Gastroesophageal sphincter (tissue), 4 donors: ENCODE results near the gene LNP1. TPM values are rescaled to one million over a fixed set of nuclear protein-coding genes. Genes with fewer than 3 reads are reported as not detected.

Experiments
- ATAC-seq: fragments of 150-250 bp; one replicate; pipeline ENCODE4 v1.9.1; 2016; ENCODE audit warnings: mild to moderate bottlenecking, moderate library complexity
- H3K27ac ChIP-seq, 4 donors: fragments of 200-600 bp; sonication (generic) in 3 of 4; 1 replicate in 3 of 4; 2 replicates in 1 of 4; pipeline ENCODE4 v1.5.1; 2016 to 2019
- H3K27me3 ChIP-seq: fragments of 200-600 bp; sonication (generic); one replicate; pipeline ENCODE4 v1.5.1; 2019
- H3K36me3 ChIP-seq, 2 donors: fragments of 200-600 bp; sonication (generic); one replicate each; pipeline ENCODE4 v1.5.1; 2019; ENCODE audit warnings: control low read depth in 1 of 2
- H3K4me1 ChIP-seq, 3 donors: fragments of 200-600 bp; sonication (generic); 1 replicate in 2 of 3; 2 replicates in 1 of 3; pipeline ENCODE4 v1.5.1; 2016 to 2019; ENCODE audit warnings: control low read depth in 2 of 3
- H3K4me3 ChIP-seq, 2 donors: fragments of 200-600 bp; sonication (generic); one replicate each; pipeline ENCODE4 v1.5.1; 2019; ENCODE audit warnings: mild to moderate bottlenecking in 1 of 2, moderate library complexity in 1 of 2
- H3K9me3 ChIP-seq, 3 donors: fragments of 200-600 bp; sonication (generic); one replicate each; pipeline ENCODE4 v1.5.1; 2017 to 2019; ENCODE audit warnings: control low read depth in 2 of 3
- EP300 ChIP-seq: sonication (generic); formaldehyde crosslinking; IDR thresholded peaks from one replicate; pipeline ENCODE4 v1.6.1; 2017; ENCODE audit warnings: antibody characterized with exemption, mild to moderate bottlenecking
- POLR2A ChIP-seq, 2 donors: fragments of 450-650 bp; IDR thresholded peaks; one replicate each; pipeline ENCODE4 v1.6.1; 2017; ENCODE audit warnings: antibody characterized with exemption in 2 of 2, mild to moderate bottlenecking in 2 of 2, moderate library complexity in 1 of 2
- POLR2AphosphoS5 ChIP-seq: sonication (generic); formaldehyde crosslinking; IDR thresholded peaks from one replicate; pipeline ENCODE4 v1.6.1; 2017; ENCODE audit warnings: antibody characterized with exemption
- WGBS, 2 donors: methylation state at CpG; one replicate each; pipeline ENCODE4 v1.1.5; 2018; ENCODE audit warnings: low coverage in 1 of 2; 5-methylcytosine and 5-hydroxymethylcytosine counted together
- total RNA-seq, 4 donors: library from RNA; depleted of rRNA; stranded (reverse); fragments of >200 nt; gene quantifications; one replicate each; pipeline ENCODE4 v1.1.0, GENCODE V29; 2016
- TF ChIP-seq, protein P1 (sequence below), 4 experiments: fragments of 200-600 bp in 2 of 4; fragments of 450-650 bp in 2 of 4; sonication (generic) in 1 of 4; IDR thresholded peaks; one replicate each; pipeline ENCODE4 v1.5.1; 2017 to 2019; ENCODE audit warnings: antibody characterized with exemption in 4 of 4, mild to moderate bottlenecking in 2 of 4, moderate library complexity in 2 of 4

The LNP1 gene
- total RNA-seq, 4 donors from 2014 or later = 2.3 to 3.9 (median 3.2) TPM

GRCh38 chr3:100359035-100359434 is 42.3 kb upstream of the LNP1 start:
- Histone ChIP-seq H3K27ac (no peak overlapping the region), H3K9me3 (peaks cover 0 to 6% (median 0%) of the 10 kb centered on the region in 3 donors), H3K4me1 (no peaks in the 10 kb centered on the region), H3K36me3 (peaks cover 0 to 98% of the 10 kb centered on the region in 2 donors), H3K27me3 (no peaks in the 10 kb centered on the region), H3K4me3 (no peak overlapping the region)
- ATAC-seq = no peak
- TF ChIP-seq EP300 (no peak), POLR2AphosphoS5 (no peak), POLR2A (IDR thresholded peaks at IDR 0.05) (no peak)
- TF ChIP-seq, protein P1, sequence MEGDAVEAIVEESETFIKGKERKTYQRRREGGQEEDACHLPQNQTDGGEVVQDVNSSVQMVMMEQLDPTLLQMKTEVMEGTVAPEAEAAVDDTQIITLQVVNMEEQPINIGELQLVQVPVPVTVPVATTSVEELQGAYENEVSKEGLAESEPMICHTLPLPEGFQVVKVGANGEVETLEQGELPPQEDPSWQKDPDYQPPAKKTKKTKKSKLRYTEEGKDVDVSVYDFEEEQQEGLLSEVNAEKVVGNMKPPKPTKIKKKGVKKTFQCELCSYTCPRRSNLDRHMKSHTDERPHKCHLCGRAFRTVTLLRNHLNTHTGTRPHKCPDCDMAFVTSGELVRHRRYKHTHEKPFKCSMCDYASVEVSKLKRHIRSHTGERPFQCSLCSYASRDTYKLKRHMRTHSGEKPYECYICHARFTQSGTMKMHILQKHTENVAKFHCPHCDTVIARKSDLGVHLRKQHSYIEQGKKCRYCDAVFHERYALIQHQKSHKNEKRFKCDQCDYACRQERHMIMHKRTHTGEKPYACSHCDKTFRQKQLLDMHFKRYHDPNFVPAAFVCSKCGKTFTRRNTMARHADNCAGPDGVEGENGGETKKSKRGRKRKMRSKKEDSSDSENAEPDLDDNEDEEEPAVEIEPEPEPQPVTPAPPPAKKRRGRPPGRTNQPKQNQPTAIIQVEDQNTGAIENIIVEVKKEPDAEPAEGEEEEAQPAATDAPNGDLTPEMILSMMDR (IDR thresholded peaks at IDR 0.05) = no peak
- WGBS, 2 donors = 94 to 100% methylated on average over 3 of the region's 3 CpGs

DNA sequence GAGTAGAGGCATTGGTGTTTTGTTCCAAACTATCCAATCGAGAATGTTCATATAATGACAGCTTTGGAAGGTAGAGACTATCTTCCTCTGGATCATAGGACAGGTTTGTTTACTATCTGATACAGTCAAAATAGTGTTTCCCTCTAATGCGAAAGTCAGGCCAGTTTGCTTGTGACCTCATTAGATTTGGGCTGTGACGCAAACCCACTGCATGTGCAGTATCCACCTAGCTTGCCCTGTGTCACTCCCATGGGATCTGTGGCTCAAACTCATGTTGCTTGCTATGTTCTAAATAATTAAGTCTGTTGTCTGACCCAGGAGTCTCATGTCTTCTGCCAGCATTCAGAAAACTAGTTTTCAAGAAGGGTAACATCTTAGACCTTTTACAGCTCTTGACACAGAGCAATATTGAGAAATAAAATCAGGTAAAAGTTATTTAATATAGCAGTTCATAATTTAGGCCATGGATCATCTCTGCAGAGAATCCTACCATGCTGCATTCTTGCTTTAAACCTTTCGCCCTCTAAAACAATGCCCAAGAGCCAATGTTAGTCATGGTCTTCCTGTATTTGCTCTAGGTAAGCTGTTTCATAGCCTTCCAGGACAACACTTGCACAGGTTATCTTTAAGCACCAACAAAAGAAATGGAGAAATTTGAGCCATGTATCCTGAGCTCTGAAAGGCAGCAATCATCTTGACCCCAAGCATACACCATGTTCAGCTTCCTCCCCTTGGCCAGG is 40.4 kb upstream of the LNP1 start:
- Histone ChIP-seq H3K27me3 (no peaks in the 10 kb centered on the region), H3K4me3 (no peak overlapping the region), H3K27ac (no peak overlapping the region), H3K4me1 (no peaks in the 10 kb centered on the region), H3K9me3 (peaks cover 0 to 6% (median 0%) of the 10 kb centered on the region in 3 donors), H3K36me3 (peaks cover 0 to 98% of the 10 kb centered on the region in 2 donors)
- TF ChIP-seq, protein P1 (IDR thresholded peaks at IDR 0.05) = no peak
- no peak for TF ChIP-seq POLR2AphosphoS5
- TF ChIP-seq EP300 = no peak
- no peak for TF ChIP-seq POLR2A (IDR thresholded peaks at IDR 0.05)
- WGBS, 2 donors = 91 to 93% methylated on average over 4 of the region's 4 CpGs
- no peak for ATAC-seq

GRCh38 chr3:100361897-100362296 is 39.4 kb upstream of the LNP1 start:
- H3K4me1 ChIP-seq = no peaks in the 10 kb centered on the region
- no peaks in the 10 kb centered on the region for H3K27me3 ChIP-seq
- TF ChIP-seq EP300 (no peak), POLR2A (IDR thresholded peaks at IDR 0.05) (no peak), POLR2AphosphoS5 (no peak)
- TF ChIP-seq, protein P1 (IDR thresholded peaks at IDR 0.05) = no peak
- H3K9me3 ChIP-seq = peaks cover 0 to 6% (median 0%) of the 10 kb centered on the region in 3 donors
- 50 to 62% methylated on average over 1 of the region's 1 CpG for WGBS, 2 donors
- H3K36me3 ChIP-seq = peaks cover 0 to 98% of the 10 kb centered on the region in 2 donors
- ATAC-seq = no peak
- no peak overlapping the region for H3K27ac ChIP-seq
- H3K4me3 ChIP-seq = no peak overlapping the region

DNA sequence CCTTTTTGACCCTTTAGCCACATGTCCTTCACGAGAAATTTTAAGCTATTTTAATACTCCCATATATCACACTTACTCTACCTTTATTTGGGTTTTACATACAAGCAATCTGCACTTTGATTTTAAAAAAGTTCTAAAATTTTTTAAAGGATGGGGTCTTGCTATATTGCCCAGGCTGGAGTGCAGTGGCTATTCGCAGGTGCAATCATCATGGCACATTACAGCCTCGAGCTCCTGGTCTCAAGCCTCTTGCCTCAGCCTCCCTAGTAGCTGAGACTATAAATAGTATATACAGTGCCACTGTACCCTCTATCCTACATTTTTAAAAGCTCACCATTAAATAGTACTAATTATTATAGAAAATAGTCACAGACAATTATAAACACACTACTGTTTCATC is 36.9 kb upstream of the LNP1 start:
- 93 to 100% methylated on average over 3 of the region's 3 CpGs for WGBS, 2 donors
- H3K27ac ChIP-seq = no peak overlapping the region
- H3K9me3 ChIP-seq = peaks cover 0 to 6% (median 0%) of the 10 kb centered on the region in 3 donors
- H3K4me3 ChIP-seq = no peak overlapping the region
- H3K4me1 ChIP-seq = no peaks in the 10 kb centered on the region
- TF ChIP-seq EP300 (no peak), POLR2A (IDR thresholded peaks at IDR 0.05) (no peak), POLR2AphosphoS5 (no peak)
- TF ChIP-seq, protein P1 (IDR thresholded peaks at IDR 0.05) = no peak
- peaks cover 0 to 96% of the 10 kb centered on the region in 2 donors for H3K36me3 ChIP-seq
- ATAC-seq = no peak
- no peaks in the 10 kb centered on the region for H3K27me3 ChIP-seq

GRCh38 chr3:100366424-100366823 is 34.9 kb upstream of the LNP1 start:
- TF ChIP-seq EP300 = no peak
- TF ChIP-seq, protein P1 (IDR thresholded peaks at IDR 0.05) = no peak
- no peak for TF ChIP-seq POLR2A (IDR thresholded peaks at IDR 0.05)
- no peak for TF ChIP-seq POLR2AphosphoS5
- Histone ChIP-seq H3K27ac (no peak overlapping the region), H3K4me3 (no peak overlapping the region), H3K27me3 (no peaks in the 10 kb centered on the region), H3K4me1 (no peaks in the 10 kb centered on the region), H3K9me3 (peaks cover 0 to 6% (median 0%) of the 10 kb centered on the region in 3 donors), H3K36me3 (peaks cover 0 to 97% of the 10 kb centered on the region in 2 donors)
- WGBS, 2 donors = 77% methylated on average over 2 of the region's 2 CpGs
- no peak for ATAC-seq
